ENCODE data around the gene ANKRD9.

- TF ChIP-seq CTCF (IDR thresholded peaks at IDR 0.05; ENCODE audit: insufficient read depth, low read length, poor library complexity, severe bottlenecking) (no peak), EZH2phosphoT487 (conservative IDR thresholded peaks at IDR 0.05; ENCODE audit: low read length) (no peak)
These were observed 5.1 kb downstream of the ANKRD9 start for GRCh38 chr14:102504328-102504999.

Data from SU-DHL-6 (cell line).